Mesothelial cell of epicardium (in vitro differentiated cells): Measurements from ENCODE around the gene HOXA13. TPM values are rescaled to one million over a fixed set of nuclear protein-coding genes. Genes with fewer than 3 reads are reported as not detected.

ENCODE experiments used
- DNase-seq, 2 experiments: peaks; one replicate each; pipeline ENCODE4 v3.0.0; 2021; ENCODE audit warnings: low spot score in 2 of 2; ENCODE audit not compliant: unreplicated experiment in 2 of 2
- H3K27ac Mint-ChIP-seq: 2 replicates; pipeline ENCODE4 v1.8.0; 2021; ENCODE audit warnings: mixed read lengths
- H3K27me3 Mint-ChIP-seq: 2 replicates; pipeline ENCODE4 v1.8.0; 2021; ENCODE audit warnings: low read depth, mixed read lengths
- H3K36me3 Mint-ChIP-seq: 2 replicates; pipeline ENCODE4 v1.8.0; 2021; ENCODE audit warnings: mixed read lengths
- H3K4me1 Mint-ChIP-seq: 2 replicates; pipeline ENCODE4 v1.8.0; 2021; ENCODE audit warnings: mixed read lengths
- H3K4me3 Mint-ChIP-seq: 2 replicates; pipeline ENCODE4 v1.8.0; 2021; ENCODE audit warnings: mild to moderate bottlenecking, moderate library complexity, mixed read lengths
- H3K9me3 Mint-ChIP-seq: 2 replicates; pipeline ENCODE4 v1.8.0; 2021; ENCODE audit warnings: mixed read lengths
- total RNA-seq: library from RNA; stranded (reverse); gene quantifications from 3 replicates; pipeline ENCODE4 v1.2.1, GENCODE V29; 2021
- TF ChIP-seq, protein P1 (sequence below): fragments of 200-600 bp; sonication (generic); IDR thresholded peaks from one replicate; pipeline ENCODE4 v1.5.0; 2021; ENCODE audit warnings: antibody characterized with exemption; ENCODE audit not compliant: unreplicated experiment

HOXA13 gene
- total RNA-seq, 1 donor from 2014 or later = 7.7 TPM

DNA sequence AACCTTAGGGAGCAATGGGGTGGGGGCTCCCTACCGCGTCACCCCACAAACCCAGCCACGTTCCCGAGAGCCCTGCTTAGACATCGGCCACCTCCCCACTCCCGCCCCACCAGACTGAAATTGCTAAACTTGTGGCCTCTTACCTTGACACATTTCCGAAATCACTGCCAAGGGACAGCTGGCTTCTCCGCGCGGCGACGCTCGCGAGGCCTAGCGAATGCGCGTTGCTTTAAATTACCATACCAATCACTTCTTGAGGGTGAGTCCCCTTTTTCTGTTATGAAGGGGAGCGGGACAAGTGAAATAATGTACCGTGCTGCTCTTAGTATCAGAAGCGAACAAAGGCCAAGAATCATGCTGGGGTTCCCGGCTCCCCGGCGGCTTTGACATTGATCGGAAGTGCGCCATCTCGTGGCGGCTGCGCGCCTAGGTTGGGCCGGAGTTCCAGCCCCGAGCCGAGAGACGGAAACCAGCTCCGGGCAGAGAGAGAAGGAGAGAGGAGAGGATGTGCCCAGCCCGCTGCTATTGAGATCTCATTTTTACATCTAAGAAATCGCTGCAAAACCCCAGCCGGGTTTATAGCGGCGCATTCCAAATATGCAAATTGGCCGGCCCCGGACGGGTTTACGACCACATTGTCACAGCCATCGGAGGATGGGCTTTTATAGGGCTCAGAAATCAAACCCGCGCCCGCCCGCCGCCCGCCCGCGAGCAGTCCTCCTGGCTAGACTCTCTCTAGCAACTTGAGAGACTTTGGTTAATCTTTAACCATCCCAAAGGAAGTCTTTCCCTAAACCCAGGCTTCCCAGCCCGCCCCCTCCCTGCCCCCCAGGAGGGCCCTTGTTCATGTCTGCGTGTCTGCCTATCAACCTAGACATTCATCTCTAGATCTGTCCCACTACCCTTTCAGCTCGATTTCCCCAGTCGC, 20.1 kb downstream of the HOXA13 start:
- peaks cover 25% of the 10 kb centered on the region for H3K4me1 Mint-ChIP-seq
- TF ChIP-seq, protein P1, sequence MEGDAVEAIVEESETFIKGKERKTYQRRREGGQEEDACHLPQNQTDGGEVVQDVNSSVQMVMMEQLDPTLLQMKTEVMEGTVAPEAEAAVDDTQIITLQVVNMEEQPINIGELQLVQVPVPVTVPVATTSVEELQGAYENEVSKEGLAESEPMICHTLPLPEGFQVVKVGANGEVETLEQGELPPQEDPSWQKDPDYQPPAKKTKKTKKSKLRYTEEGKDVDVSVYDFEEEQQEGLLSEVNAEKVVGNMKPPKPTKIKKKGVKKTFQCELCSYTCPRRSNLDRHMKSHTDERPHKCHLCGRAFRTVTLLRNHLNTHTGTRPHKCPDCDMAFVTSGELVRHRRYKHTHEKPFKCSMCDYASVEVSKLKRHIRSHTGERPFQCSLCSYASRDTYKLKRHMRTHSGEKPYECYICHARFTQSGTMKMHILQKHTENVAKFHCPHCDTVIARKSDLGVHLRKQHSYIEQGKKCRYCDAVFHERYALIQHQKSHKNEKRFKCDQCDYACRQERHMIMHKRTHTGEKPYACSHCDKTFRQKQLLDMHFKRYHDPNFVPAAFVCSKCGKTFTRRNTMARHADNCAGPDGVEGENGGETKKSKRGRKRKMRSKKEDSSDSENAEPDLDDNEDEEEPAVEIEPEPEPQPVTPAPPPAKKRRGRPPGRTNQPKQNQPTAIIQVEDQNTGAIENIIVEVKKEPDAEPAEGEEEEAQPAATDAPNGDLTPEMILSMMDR = peak; percentile 87
- H3K27ac Mint-ChIP-seq = peak overlapping the region; percentile 92
- H3K27me3 Mint-ChIP-seq = peaks cover 99% of the 10 kb centered on the region
- peak; percentile 67 to 83 for DNase-seq
- H3K36me3 Mint-ChIP-seq = no peaks in the 10 kb centered on the region
- peak overlapping the region; percentile 69 for H3K4me3 Mint-ChIP-seq
- no peaks in the 10 kb centered on the region for H3K9me3 Mint-ChIP-seq

DNA sequence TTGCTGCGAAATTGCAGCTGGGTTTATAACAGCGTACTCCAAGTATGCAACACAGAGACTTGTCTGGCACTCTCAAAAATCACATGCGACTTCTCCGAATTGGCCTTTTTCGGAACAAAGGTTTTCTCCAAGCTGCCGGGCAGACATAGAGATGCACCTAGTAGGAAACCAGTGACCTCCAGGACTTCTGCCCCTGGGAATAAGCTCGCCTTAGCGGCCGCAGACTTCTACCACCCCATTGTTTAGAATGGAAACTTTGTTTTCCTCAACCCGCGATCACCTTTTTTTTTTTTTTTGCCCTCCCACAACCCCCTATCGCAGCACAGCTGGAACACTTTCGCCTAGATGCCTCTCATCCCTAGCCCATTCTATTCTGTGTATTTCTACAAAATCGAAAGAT, 20.9 kb downstream of the HOXA13 start:
- Mint-ChIP-seq H3K27me3 (peaks cover 100% of the 10 kb centered on the region), H3K36me3 (no peaks in the 10 kb centered on the region), H3K27ac (peak overlapping the region; percentile 88), H3K4me3 (peak overlapping the region; percentile 69), H3K9me3 (no peaks in the 10 kb centered on the region), H3K4me1 (peaks cover 25% of the 10 kb centered on the region)
- no peak for DNase-seq
- TF ChIP-seq, protein P1 = no peak

DNA sequence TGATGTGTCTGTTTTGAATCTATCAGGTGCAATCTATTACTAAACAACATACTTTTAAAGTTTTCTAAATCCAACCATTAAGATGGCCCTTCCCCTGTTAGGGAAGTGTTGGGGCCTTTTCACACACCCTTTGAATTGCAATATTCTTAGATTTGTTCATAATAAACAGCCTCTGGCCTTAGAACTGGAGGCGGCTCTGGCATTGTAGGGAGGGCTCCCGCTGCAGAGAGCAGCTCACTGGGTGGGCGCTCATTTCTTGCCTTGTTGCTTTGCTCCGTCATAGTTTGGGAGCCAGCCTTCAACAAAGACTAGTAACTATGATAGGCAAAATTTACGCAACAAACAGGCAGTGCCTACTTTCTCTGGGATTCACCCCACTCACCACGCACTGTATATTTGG, 21.5 kb downstream of the HOXA13 start:
- peak overlapping the region; percentile 76 for H3K27ac Mint-ChIP-seq
- DNase-seq = no peak
- H3K4me1 Mint-ChIP-seq = peaks cover 25% of the 10 kb centered on the region
- H3K27me3 Mint-ChIP-seq = peaks cover 94% of the 10 kb centered on the region
- peak overlapping the region; percentile 69 for H3K4me3 Mint-ChIP-seq
- TF ChIP-seq, protein P1 = no peak
- no peaks in the 10 kb centered on the region for H3K36me3 Mint-ChIP-seq
- H3K9me3 Mint-ChIP-seq = no peaks in the 10 kb centered on the region

DNA sequence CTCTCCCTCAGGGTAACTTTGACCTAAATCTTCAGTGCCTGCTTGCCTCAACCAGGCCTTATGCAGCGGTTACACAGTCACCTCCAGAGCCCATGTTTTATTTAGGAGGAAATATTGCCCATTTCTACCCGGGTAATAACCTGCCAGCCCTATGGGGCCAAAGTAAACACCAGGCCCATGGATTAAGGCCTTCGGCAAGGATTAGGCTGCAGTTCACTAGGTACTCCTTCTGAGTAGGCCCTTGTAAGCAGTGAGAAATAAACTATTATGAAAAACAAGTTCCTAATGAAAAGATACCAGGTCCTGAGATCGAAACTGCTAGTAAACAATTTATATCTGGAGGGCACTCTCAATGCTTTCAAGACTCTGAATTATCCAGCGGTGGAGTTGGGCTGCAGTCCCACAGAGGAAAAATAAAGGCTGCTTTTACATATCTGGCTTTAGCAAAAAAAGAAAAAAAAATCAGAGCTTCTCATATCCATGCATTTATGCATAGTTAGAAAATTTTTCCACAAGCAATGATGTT, 22.0 kb downstream of the HOXA13 start:
- Mint-ChIP-seq H3K9me3 (no peaks in the 10 kb centered on the region), H3K36me3 (no peaks in the 10 kb centered on the region), H3K4me3 (peak overlapping the region; percentile 69), H3K27ac (peak overlapping the region; percentile 76), H3K27me3 (peaks cover 92% of the 10 kb centered on the region), H3K4me1 (peaks cover 22% of the 10 kb centered on the region)
- no peak for DNase-seq
- TF ChIP-seq, protein P1 = no peak

DNA sequence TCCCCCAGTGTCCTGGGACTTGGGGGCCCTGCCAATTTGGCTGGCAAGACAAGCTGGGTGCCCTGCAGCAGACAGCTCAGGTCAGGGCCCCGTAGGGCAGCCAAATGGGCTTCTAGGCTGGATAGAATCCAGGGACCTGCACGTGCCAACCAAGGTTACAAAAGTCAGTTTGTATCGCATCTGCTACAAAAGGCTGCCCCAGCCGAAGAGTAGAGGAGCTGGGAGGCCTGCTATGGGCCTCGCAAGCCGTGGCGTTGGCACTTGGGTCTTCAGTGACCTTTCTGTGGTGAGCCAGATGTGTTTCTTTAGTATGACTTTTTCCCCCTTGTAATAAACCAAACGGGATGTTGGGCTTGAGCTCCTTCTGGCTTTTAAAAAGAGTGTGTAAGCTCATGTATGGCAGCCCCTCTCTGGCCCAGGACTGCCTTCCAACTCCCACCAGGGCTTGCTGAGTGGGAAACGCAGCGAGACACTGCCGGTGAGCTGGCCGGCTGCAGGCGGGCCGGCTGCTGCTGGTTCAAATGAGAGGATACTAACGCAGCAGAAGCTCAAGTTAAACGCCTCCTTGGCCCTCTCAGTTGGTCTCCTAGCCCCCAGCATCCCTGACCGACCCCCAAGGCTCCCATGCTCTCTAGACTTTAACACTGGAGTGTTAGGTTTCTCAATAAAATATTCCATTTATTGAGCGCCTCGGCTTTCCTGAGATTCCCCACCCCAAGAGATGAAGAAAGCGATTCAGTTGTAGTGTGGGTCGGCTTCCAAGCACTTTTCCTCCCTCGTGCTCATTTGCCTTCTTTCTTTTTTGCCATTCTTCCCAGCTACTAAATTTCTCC, 22.7 kb downstream of the HOXA13 start:
- Mint-ChIP-seq H3K4me1 (peaks cover 22% of the 10 kb centered on the region), H3K4me3 (peak overlapping the region; percentile 69), H3K9me3 (no peaks in the 10 kb centered on the region), H3K27me3 (peaks cover 91% of the 10 kb centered on the region), H3K36me3 (no peaks in the 10 kb centered on the region), H3K27ac (peak overlapping the region; percentile 94)
- TF ChIP-seq, protein P1 = no peak
- DNase-seq = peak in 1 of 2 experiments; percentile 18
